HL-60 (cell line): ENCODE data around the gene GALP.
A peak's percentile ranks its signal among the peaks of the same experiment; 100 is the strongest.

Experiments
- DNase-seq, 2 experiments: peaks; one replicate each; pipeline ENCODE4 v3.0.0-alpha.2; 2010 to 2020; ENCODE audit warnings: low read depth in 1 of 2, low spot score in 1 of 2
- H3K27ac ChIP-seq: fragments of 250-450 bp; sonication (Bioruptor Pico); replicated peaks from 2 replicates; pipeline ENCODE4 v1.5.1; 2020; ENCODE audit warnings: mild to moderate bottlenecking, moderate library complexity
- H3K27me3 ChIP-seq: fragments of 250-450 bp; sonication (Bioruptor Pico); 2 replicates; pipeline ENCODE4 v1.5.1; 2021; ENCODE audit warnings: mild to moderate bottlenecking, moderate library complexity; ENCODE audit not compliant: insufficient read depth, poor library complexity, severe bottlenecking
- H3K4me3 ChIP-seq: replicated peaks from 2 replicates; pipeline ENCODE4 v1.5.1; 2011; ENCODE audit warnings: mild to moderate bottlenecking, control low read depth, low read length; ENCODE audit not compliant: insufficient read depth
- CTCF ChIP-seq: IDR thresholded peaks from one replicate; pipeline ENCODE4 v1.5.1; 2011; ENCODE audit warnings: low read length, control low read depth, inconsistent platforms; ENCODE audit not compliant: insufficient read depth
- GABPA ChIP-seq: IDR thresholded peaks from 2 replicates; pipeline ENCODE4 v1.6.1; 2012; ENCODE audit warnings: low read depth
- POLR2AphosphoS5 ChIP-seq: IDR thresholded peaks from 2 replicates; pipeline ENCODE4 v1.6.1; 2012; ENCODE audit warnings: low read depth
- REST ChIP-seq: IDR thresholded peaks from 2 replicates; pipeline ENCODE4 v1.6.1; 2012; ENCODE audit warnings: low read depth; ENCODE audit not compliant: insufficient replicate concordance
- SPI1 ChIP-seq: IDR thresholded peaks from 2 replicates; pipeline ENCODE4 v1.6.1; 2012; ENCODE audit warnings: low read depth, mild to moderate bottlenecking, borderline replicate concordance

GALP gene

GRCh38 chr19:56139847-56140582, 35.8 kb upstream of the GALP start:
- H3K4me3 ChIP-seq = peak overlapping the region; percentile 84
- H3K27me3 ChIP-seq = no peaks in the 10 kb centered on the region
- TF ChIP-seq POLR2AphosphoS5 (no peak), GABPA (no peak)
- peak overlapping the region; percentile 87 for H3K27ac ChIP-seq
- DNase-seq = no peak

GRCh38 chr19:56140583-56141416, 35.0 kb upstream of the GALP start, which contains the start of gene ZNF444:
Gene ZNF444, plus strand, starts transcription at chr19:56141287. Its CDS starts 5,625 bp downstream, at chr19:56146912.
- peak; percentile 99 for DNase-seq
- H3K4me3 ChIP-seq = peak within 1 kb of the TSS; percentile 84
- TF ChIP-seq GABPA = no peak
- no peak for TF ChIP-seq SPI1
- TF ChIP-seq CTCF = no peak
- TF ChIP-seq REST = no peak
- no peak for TF ChIP-seq POLR2AphosphoS5
- no peaks in the 10 kb centered on the region for H3K27me3 ChIP-seq
- H3K27ac ChIP-seq = peak within 1 kb of the TSS; percentile 87

GRCh38 chr19:56141417-56141993, 34.3 kb upstream of the GALP start:
- no peak for TF ChIP-seq GABPA
- no peak for TF ChIP-seq POLR2AphosphoS5
- no peak for DNase-seq
- H3K27ac ChIP-seq = no peak overlapping the region

GRCh38 chr19:56142087-56142787, 33.6 kb upstream of the GALP start:
- no peak for DNase-seq
- TF ChIP-seq REST = no peak
- TF ChIP-seq POLR2AphosphoS5 = no peak
- TF ChIP-seq CTCF = no peak
- no peak for TF ChIP-seq GABPA
- TF ChIP-seq SPI1 = no peak
- Histone ChIP-seq H3K4me3 (peak overlapping the region; percentile 84; the same call in 1 of the 2 replicates), H3K27ac (no peak overlapping the region), H3K27me3 (no peaks in the 10 kb centered on the region)

More at GRCh38 chr19:56141417-56141993, 34.3 kb upstream of the GALP start:
- Histone ChIP-seq H3K27me3 (no peaks in the 10 kb centered on the region), H3K4me3 (peak overlapping the region; percentile 84)
